ENCODE data around the gene EXOC2.

The EXOC2 gene

GRCh38 chr6:446418-447366, 246.2 kb downstream of the EXOC2 start:
- no peak overlapping the region for H3K9ac ChIP-seq (ENCODE audit: low read length)
- H3K36me3 ChIP-seq (ENCODE audit: control insufficient read depth, insufficient read depth, low read length, severe bottlenecking), result no peaks in the 10 kb centered on the region

GRCh38 chr6:445571-446417, 247.1 kb downstream of the EXOC2 start:
- no peaks in the 10 kb centered on the region for H3K36me3 ChIP-seq (ENCODE audit: control insufficient read depth, insufficient read depth, low read length, severe bottlenecking)
- peaks cover 18% of the 10 kb centered on the region for H3K27me3 ChIP-seq (replicated peaks; ENCODE audit: control insufficient read depth, insufficient read depth, low read length)
- H3K4me1 ChIP-seq (ENCODE audit: control insufficient read depth, insufficient read depth, low read length), result no peaks in the 10 kb centered on the region
- no peaks in the 10 kb centered on the region for H3K9me3 ChIP-seq (ENCODE audit: control insufficient read depth, low read length)
- DNase-seq (ENCODE audit: low read depth), result no peak
- H3K9ac ChIP-seq (ENCODE audit: low read length), result no peak overlapping the region
- no peak overlapping the region for H3K4me3 ChIP-seq (ENCODE audit: low read length)

More at GRCh38 chr6:446418-447366, 246.2 kb downstream of the EXOC2 start:
- no peaks in the 10 kb centered on the region for H3K9me3 ChIP-seq (ENCODE audit: control insufficient read depth, low read length)
- H3K4me1 ChIP-seq (ENCODE audit: control insufficient read depth, insufficient read depth, low read length), result peaks cover 4% of the 10 kb centered on the region
- DNase-seq (ENCODE audit: low read depth), result no peak
- no peak overlapping the region for H3K4me3 ChIP-seq (ENCODE audit: low read length)
- peaks cover 10% of the 10 kb centered on the region for H3K27me3 ChIP-seq (replicated peaks; ENCODE audit: control insufficient read depth, insufficient read depth, low read length)

DNA sequence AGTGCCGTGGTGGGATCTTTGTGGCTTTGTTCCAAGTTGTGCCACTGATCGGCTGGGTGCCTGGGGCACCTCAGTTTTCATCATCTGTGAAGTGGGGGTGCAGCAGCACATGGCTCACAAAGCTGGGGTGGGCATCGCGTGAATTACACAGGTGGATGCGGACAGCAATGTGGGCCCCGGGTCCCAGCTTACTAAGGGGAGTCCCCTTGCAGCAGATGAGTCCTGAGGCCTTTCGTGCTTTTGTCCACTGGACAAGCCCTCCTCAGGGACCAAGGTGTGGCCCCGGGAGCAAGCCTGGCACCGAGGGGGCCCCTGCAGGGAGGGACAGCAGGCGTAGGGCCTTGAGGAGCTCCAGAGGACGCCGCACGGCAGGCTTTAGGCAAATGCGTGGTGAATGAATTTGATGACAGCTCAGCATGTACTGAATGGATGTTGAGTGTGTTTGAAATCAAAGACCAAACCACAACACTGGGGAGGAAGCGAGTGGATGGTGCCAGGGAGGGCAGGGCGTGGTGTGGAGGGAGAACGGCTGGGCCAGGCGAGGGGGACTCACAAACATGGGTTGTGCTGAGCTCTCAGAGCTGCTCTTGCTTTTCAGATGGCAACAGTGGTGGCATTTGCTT, 248.2 kb downstream of the EXOC2 start:
- peaks cover 2% of the 10 kb centered on the region for H3K4me1 ChIP-seq (ENCODE audit: control insufficient read depth, insufficient read depth, low read length)
- no peaks in the 10 kb centered on the region for H3K9me3 ChIP-seq (ENCODE audit: control insufficient read depth, low read length)
- no peak overlapping the region for H3K4me3 ChIP-seq (ENCODE audit: low read length)
- no peak overlapping the region for H3K9ac ChIP-seq (ENCODE audit: low read length)
- H3K27me3 ChIP-seq (replicated peaks; ENCODE audit: control insufficient read depth, insufficient read depth, low read length), result peaks cover 18% of the 10 kb centered on the region
- no peak for DNase-seq (ENCODE audit: low read depth)
- no peaks in the 10 kb centered on the region for H3K36me3 ChIP-seq (ENCODE audit: control insufficient read depth, insufficient read depth, low read length, severe bottlenecking)

GRCh38 chr6:443621-444159, 249.2 kb downstream of the EXOC2 start:
- Histone ChIP-seq H3K4me3 (ENCODE audit: low read length) (no peak overlapping the region), H3K27me3 (replicated peaks; ENCODE audit: control insufficient read depth, insufficient read depth, low read length) (peaks cover 18% of the 10 kb centered on the region), H3K9me3 (ENCODE audit: control insufficient read depth, low read length) (no peaks in the 10 kb centered on the region), H3K36me3 (ENCODE audit: control insufficient read depth, insufficient read depth, low read length, severe bottlenecking) (no peaks in the 10 kb centered on the region), H3K4me1 (ENCODE audit: control insufficient read depth, insufficient read depth, low read length) (peaks cover 10% of the 10 kb centered on the region), H3K9ac (ENCODE audit: low read length) (no peak overlapping the region)
- no peak for DNase-seq (ENCODE audit: low read depth)

DNA sequence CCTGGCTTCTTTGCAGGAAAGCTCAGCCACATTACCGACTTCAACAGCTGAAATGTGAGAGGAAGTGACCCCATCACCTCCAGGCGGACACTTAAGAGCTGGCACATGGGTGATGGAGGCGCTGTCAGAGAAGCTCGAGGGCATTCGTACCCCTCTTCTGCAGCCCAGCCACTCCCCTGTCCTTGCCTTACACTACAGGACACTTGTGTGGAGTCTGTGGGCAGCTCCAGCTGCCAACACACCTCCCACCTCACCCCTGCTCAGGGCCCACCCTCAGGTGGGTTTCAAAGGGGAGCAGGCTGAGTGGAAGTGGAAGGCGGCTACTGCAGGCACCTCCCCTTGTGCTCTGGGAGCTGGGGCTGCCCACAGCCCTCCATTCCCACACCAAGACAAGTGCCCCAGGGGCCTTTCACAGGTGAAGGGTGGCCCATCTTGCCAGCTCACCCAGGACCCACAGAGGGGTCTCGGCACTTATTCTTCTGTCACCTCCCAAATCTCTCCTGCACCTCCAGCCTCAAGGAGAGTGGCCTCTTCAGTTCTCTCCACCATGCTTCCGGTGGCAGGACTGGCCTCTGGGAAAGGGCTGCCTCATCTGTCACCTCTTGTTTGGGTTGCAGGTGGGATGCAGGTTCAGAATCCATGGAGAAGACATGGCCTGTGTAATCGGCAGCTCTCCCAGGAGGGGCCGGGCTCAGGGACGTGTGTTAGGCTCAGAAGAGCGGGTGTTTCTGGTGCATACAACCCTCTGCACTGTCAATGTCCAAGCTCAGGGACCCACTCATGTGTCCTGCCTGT, 251.6 kb downstream of the EXOC2 start:
- no peaks in the 10 kb centered on the region for H3K9me3 ChIP-seq (ENCODE audit: control insufficient read depth, low read length)
- no peak for DNase-seq (ENCODE audit: low read depth)
- H3K9ac ChIP-seq (ENCODE audit: low read length), result no peak overlapping the region
- H3K4me3 ChIP-seq (ENCODE audit: low read length), result no peak overlapping the region
- peaks cover 13% of the 10 kb centered on the region for H3K27me3 ChIP-seq (replicated peaks; ENCODE audit: control insufficient read depth, insufficient read depth, low read length)
- H3K36me3 ChIP-seq (ENCODE audit: control insufficient read depth, insufficient read depth, low read length, severe bottlenecking), result no peaks in the 10 kb centered on the region
- H3K4me1 ChIP-seq (ENCODE audit: control insufficient read depth, insufficient read depth, low read length), result peaks cover 23% of the 10 kb centered on the region

GRCh38 chr6:439641-440167, 253.2 kb downstream of the EXOC2 start:
- Histone ChIP-seq H3K27me3 (replicated peaks; ENCODE audit: control insufficient read depth, insufficient read depth, low read length) (peaks cover 11% of the 10 kb centered on the region), H3K4me1 (ENCODE audit: control insufficient read depth, insufficient read depth, low read length) (peaks cover 28% of the 10 kb centered on the region), H3K9ac (ENCODE audit: low read length) (no peak overlapping the region), H3K4me3 (ENCODE audit: low read length) (no peak overlapping the region), H3K9me3 (ENCODE audit: control insufficient read depth, low read length) (no peaks in the 10 kb centered on the region), H3K36me3 (ENCODE audit: control insufficient read depth, insufficient read depth, low read length, severe bottlenecking) (no peaks in the 10 kb centered on the region)
- no peak for DNase-seq (ENCODE audit: low read depth)

DNA sequence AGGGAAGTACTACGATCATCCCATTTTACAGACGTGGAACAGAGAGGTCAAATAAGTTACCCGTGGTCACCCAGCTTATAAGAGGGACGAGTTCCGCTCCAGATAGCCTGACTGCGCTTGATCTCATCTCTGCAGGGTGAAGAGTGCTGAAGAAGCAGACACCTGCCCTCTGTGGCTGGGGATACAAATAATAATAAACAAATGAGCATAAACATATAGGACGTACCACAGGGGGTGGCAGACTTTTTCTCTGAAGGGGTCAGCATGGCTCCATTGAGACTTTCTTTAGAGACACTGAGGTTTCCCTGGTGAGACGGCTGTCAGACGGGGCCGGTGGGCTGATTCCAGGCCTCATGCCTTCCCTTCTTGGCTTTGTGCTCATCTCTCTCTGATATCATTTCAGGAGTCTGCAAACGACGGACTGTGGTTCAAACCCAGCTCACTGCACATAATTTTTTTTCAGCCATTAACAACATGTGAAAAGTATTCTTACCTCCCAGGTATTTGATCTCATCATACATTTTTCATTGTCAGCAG, 254.2 kb downstream of the EXOC2 start:
- peaks cover 9% of the 10 kb centered on the region for H3K27me3 ChIP-seq (replicated peaks; ENCODE audit: control insufficient read depth, insufficient read depth, low read length)
- H3K9me3 ChIP-seq (ENCODE audit: control insufficient read depth, low read length), result no peaks in the 10 kb centered on the region
- H3K36me3 ChIP-seq (ENCODE audit: control insufficient read depth, insufficient read depth, low read length, severe bottlenecking), result no peaks in the 10 kb centered on the region
- H3K4me3 ChIP-seq (ENCODE audit: low read length), result no peak overlapping the region
- H3K4me1 ChIP-seq (ENCODE audit: control insufficient read depth, insufficient read depth, low read length), result peaks cover 28% of the 10 kb centered on the region
- H3K9ac ChIP-seq (ENCODE audit: low read length), result no peak overlapping the region
- no peak for DNase-seq (ENCODE audit: low read depth)

DNA sequence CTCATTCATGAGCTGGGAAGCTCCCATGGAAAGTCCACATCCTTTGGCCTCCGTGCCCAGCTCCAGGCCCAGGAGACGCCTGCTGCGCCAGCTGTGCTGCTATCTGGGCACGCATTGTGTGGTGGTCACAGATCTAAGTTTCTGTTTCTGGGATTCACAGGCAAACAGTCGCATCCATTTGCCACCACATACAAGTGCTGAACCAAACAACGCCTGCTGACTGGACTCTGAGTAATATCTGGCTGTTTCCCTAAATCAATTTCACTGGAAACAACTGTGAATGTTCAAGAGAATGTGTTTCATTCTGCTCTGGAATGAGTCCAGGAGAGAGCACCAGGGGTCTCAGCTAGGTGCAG, 255.9 kb downstream of the EXOC2 start:
- peak overlapping the region; percentile 49 for H3K4me3 ChIP-seq (ENCODE audit: low read length)
- H3K9ac ChIP-seq (ENCODE audit: low read length), result peak overlapping the region; percentile 59
- DNase-seq (ENCODE audit: low read depth), result no peak
- no peaks in the 10 kb centered on the region for H3K36me3 ChIP-seq (ENCODE audit: control insufficient read depth, insufficient read depth, low read length, severe bottlenecking)
- peaks cover 9% of the 10 kb centered on the region for H3K27me3 ChIP-seq (replicated peaks; ENCODE audit: control insufficient read depth, insufficient read depth, low read length)
- no peaks in the 10 kb centered on the region for H3K9me3 ChIP-seq (ENCODE audit: control insufficient read depth, low read length)
- peaks cover 28% of the 10 kb centered on the region for H3K4me1 ChIP-seq (ENCODE audit: control insufficient read depth, insufficient read depth, low read length)

- Histone ChIP-seq H3K27me3 (replicated peaks; ENCODE audit: control insufficient read depth, insufficient read depth, low read length) (peaks cover 6% of the 10 kb centered on the region), H3K4me1 (ENCODE audit: control insufficient read depth, insufficient read depth, low read length) (peaks cover 28% of the 10 kb centered on the region), H3K4me3 (ENCODE audit: low read length) (peak overlapping the region; percentile 49), H3K9ac (ENCODE audit: low read length) (peak overlapping the region; percentile 59), H3K36me3 (ENCODE audit: control insufficient read depth, insufficient read depth, low read length, severe bottlenecking) (no peaks in the 10 kb centered on the region), H3K9me3 (ENCODE audit: control insufficient read depth, low read length) (no peaks in the 10 kb centered on the region)
- DNase-seq (ENCODE audit: low read depth), result peak; percentile 30
Observed at GRCh38 chr6:436308-437036, 256.5 kb downstream of the EXOC2 start.
